Left lung (tissue), 10 donors: ENCODE data around the gene COL24A1. TPM values are rescaled to one million over a fixed set of nuclear protein-coding genes. Genes with fewer than 3 reads are reported as not detected.

Experiments
- ATAC-seq: fragments of 200-7000 bp; cut with Tn5 transposase; one replicate; pipeline ENCODE4 v1.9.1; 2020; ENCODE audit warnings: moderate library complexity
- DNase-seq, 4 donors: peaks; one replicate each; pipeline ENCODE4 v3.0.0-alpha.2; 2013 to 2020
- H3K27ac ChIP-seq, 2 donors: fragments of 200-600 bp; sonication (generic) in 1 of 2; one replicate each; pipeline versions ENCODE4 v1.5.0 to v1.8.0; 2020 to 2021
- H3K27me3 ChIP-seq, 2 donors: fragments of 200-600 bp; sonication (generic) in 1 of 2; one replicate each; pipeline versions ENCODE4 v1.5.0 to v1.8.0; 2020 to 2021
- H3K36me3 ChIP-seq, 2 donors: fragments of 200-600 bp; sonication (generic) in 1 of 2; one replicate each; pipeline versions ENCODE4 v1.5.0 to v1.8.0; 2020 to 2021
- H3K4me1 ChIP-seq, 2 donors: fragments of 200-600 bp; one replicate each; pipeline ENCODE4 v1.8.0; 2021
- H3K4me3 ChIP-seq, 2 donors: fragments of 200-600 bp; sonication (generic) in 1 of 2; one replicate each; pipeline versions ENCODE4 v1.5.0 to v1.8.0; 2020 to 2021; ENCODE audit warnings: mild to moderate bottlenecking in 1 of 2
- H3K9me3 ChIP-seq, 2 donors: fragments of 200-600 bp; sonication (generic) in 1 of 2; one replicate each; pipeline versions ENCODE4 v1.5.0 to v1.8.0; 2020 to 2021
- CTCF ChIP-seq, 2 donors: fragments of 200-600 bp; sonication (generic) in 1 of 2; IDR thresholded peaks; one replicate each; pipeline versions ENCODE4 v1.5.0 to v1.8.0; 2021; ENCODE audit warnings: antibody characterized with exemption in 2 of 2
- intact Hi-C, 2 donors: fragments of 100-400 bp; cut with DNase I; formaldehyde crosslinking; loops; one replicate each; pipeline versions ENCODE4 v1.11.2 to v1.14.2; 2022
- polyA plus RNA-seq, 6 donors: library from polyadenylated mRNA; unstranded; fragments of 120-200 nt; gene quantifications; one replicate each; pipeline ENCODE4 v1.2.1, GENCODE V29; 2013; ENCODE audit not compliant: insufficient read length in 6 of 6
- total RNA-seq, 2 donors: library from RNA; stranded (reverse); fragmentation: NEBNext Ultra II Directional; extraction: Animal tissue kit (Norgen Biotek cat#: 25700); gene quantifications; one replicate each; pipeline ENCODE4 v1.2.1, GENCODE V29; 2021
- donor health status: DM: no; HTN: yes; CAD: no.
- donor health status: DM: no; HTN: no; CAD: no.

Gene COL24A1
- total and polyA plus RNA-seq, 8 donors, result 0.84 to 40.8 (median 29.1) TPM

GRCh38 chr1:85707990-85708828 is 448.4 kb downstream of the COL24A1 start, which contains the start of gene ZNHIT6:
TSS of gene ZNHIT6 (minus strand) at chr1:85708433. CDS start at chr1:85708284, 149 bp downstream.
- peak; percentile 99 for ATAC-seq
- intact Hi-C loops, result no loop called here

GRCh38 chr1:85707267-85707989 is 449.1 kb downstream of the COL24A1 start:
- Histone ChIP-seq H3K27me3 (no peaks in the 10 kb centered on the region), H3K4me3 (peak overlapping the region; percentile 71 to 79), H3K9me3 (no peaks in the 10 kb centered on the region), H3K4me1 (peaks cover 9 to 19% of the 10 kb centered on the region in 2 donors), H3K36me3 (peaks cover 0 to 28% of the 10 kb centered on the region in 2 donors), H3K27ac (peak overlapping the region; percentile 82 to 88)
- no peak for TF ChIP-seq CTCF (IDR thresholded peaks at IDR 0.05)
- DNase-seq (no peak), ATAC-seq (no peak)
- intact Hi-C loops, result no loop called here

More at GRCh38 chr1:85707990-85708828, 448.4 kb downstream of the COL24A1 start, which contains the start of gene ZNHIT6:
- DNase-seq, result peak; percentile 85 to 93 (median 92)
- TF ChIP-seq CTCF (IDR thresholded peaks at IDR 0.05), result peak; percentile 26 to 59
- H3K36me3 ChIP-seq, result peaks cover 0 to 23% of the 10 kb centered on the region in 2 donors
- H3K9me3 ChIP-seq, result no peaks in the 10 kb centered on the region
- no peaks in the 10 kb centered on the region for H3K27me3 ChIP-seq
- peaks cover 9 to 19% of the 10 kb centered on the region in 2 donors for H3K4me1 ChIP-seq
- H3K27ac ChIP-seq, result peak within 1 kb of the TSS; percentile 82 to 88
- peak within 1 kb of the TSS; percentile 71 to 79 for H3K4me3 ChIP-seq

GRCh38 chr1:85705940-85706339 is 450.6 kb downstream of the COL24A1 start:
- Histone ChIP-seq H3K27me3 (no peaks in the 10 kb centered on the region), H3K4me3 (no peak overlapping the region), H3K9me3 (no peaks in the 10 kb centered on the region), H3K4me1 (peaks cover 9 to 19% of the 10 kb centered on the region in 2 donors), H3K27ac (no peak overlapping the region), H3K36me3 (peaks cover 0 to 40% of the 10 kb centered on the region in 2 donors)
- no peak for TF ChIP-seq CTCF (IDR thresholded peaks at IDR 0.05)
- ATAC-seq (no peak), DNase-seq (no peak)
- intact Hi-C loops, result no loop called here

GRCh38 chr1:85700422-85700821 is 456.1 kb downstream of the COL24A1 start:
- DNase-seq (no peak), ATAC-seq (no peak)
- no peak overlapping the region for H3K27ac ChIP-seq
- H3K9me3 ChIP-seq, result no peaks in the 10 kb centered on the region
- H3K4me3 ChIP-seq, result no peak overlapping the region
- no peaks in the 10 kb centered on the region for H3K27me3 ChIP-seq
- TF ChIP-seq CTCF (IDR thresholded peaks at IDR 0.05), result no peak
- intact Hi-C loops, result no loop called here
- H3K4me1 ChIP-seq, result peaks cover 0 to 3% of the 10 kb centered on the region in 2 donors
- peaks cover 0 to 44% of the 10 kb centered on the region in 2 donors for H3K36me3 ChIP-seq

GRCh38 chr1:85697895-85698294 is 458.7 kb downstream of the COL24A1 start:
- Histone ChIP-seq H3K27me3 (no peaks in the 10 kb centered on the region), H3K27ac (no peak overlapping the region), H3K9me3 (no peaks in the 10 kb centered on the region), H3K36me3 (peaks cover 0 to 28% of the 10 kb centered on the region in 2 donors), H3K4me3 (no peak overlapping the region), H3K4me1 (no peaks in the 10 kb centered on the region)
- no peak for ATAC-seq
- no peak for DNase-seq
- TF ChIP-seq CTCF (IDR thresholded peaks at IDR 0.05), result no peak
- intact Hi-C loops, result loop anchor here in 1 of 2 donors (10.0 kb wide), 2 partner anchors 113 to 393 kb away; partner anchors contain the start of gene CCN1
